GM19023 (cell line): ENCODE data around the gene PIGL.
"Not testable (repeated sequence)": the region's sequence is repeated elsewhere in the genome, so short reads cannot be mapped to it uniquely, and the experiment has no call there.

Experiments
- ATAC-seq: cut with Tn5 transposase; IDR thresholded peaks from one replicate; pipeline ENCODE4 v1.9.1; 2021; ENCODE audit warnings: mild to moderate bottlenecking, moderate library complexity; ENCODE audit not compliant: unreplicated experiment

The PIGL gene

DNA sequence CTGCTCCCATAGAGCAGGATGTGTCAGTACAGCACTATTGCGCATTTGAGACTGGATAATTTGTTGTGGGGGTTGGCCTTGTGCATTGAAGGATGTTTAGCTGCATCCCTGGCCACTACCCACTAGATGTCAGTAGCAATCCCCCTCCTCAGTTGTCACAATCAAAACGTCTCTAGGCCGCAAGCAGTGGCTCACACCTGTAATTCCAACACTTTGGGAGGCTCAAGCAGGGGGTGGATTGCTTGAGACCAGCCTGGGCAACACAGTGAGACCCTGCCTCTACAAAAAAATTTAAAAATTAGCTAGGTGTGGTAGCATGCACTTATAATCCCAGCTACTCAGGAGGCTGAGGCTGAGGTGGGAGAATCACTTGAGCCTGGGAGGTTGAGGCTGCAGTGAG lies 87.8 kb downstream of the PIGL start:
- ATAC-seq, result no peak

DNA sequence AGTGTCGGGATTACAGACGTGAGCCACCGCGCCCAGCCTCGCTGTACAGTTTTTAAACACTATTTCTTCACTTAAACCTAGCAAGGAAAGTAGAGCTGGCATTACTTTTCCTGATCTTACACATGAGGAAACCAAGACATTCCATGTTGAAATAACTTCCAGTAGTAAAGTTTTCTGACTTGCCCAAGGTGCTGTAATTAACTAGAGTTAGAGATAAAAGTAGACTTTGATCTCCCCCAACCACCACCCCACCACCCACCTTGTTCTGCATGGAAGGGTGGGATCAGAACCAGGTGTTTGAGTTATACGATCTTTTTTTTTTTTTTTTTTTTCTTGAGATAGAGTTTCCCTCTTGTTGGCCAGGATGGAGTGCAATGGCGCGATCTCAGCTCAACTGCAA lies 89.2 kb downstream of the PIGL start:
- ATAC-seq, result no peak

DNA sequence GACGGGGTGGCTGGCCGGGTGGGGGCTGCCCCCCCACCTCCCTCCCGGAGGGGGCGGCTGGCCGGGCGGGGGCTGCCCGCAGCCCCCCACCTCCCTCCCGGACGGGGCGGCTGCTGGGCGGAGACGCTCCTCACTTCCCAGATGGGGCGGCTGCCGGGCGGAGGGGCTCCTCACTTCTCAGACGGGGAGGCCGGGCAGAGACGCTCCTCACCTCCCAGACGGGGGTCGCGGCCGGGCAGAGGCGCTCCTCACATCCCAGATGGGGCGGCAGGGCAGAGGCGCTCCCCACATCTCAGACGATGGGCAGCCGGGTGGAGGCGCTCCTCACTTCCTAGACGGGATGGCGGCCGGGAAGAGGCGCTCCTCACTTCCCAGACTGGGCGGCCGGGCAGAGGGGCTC lies 95.1 kb downstream of the PIGL start:
- not testable (repeated sequence) for ATAC-seq

DNA sequence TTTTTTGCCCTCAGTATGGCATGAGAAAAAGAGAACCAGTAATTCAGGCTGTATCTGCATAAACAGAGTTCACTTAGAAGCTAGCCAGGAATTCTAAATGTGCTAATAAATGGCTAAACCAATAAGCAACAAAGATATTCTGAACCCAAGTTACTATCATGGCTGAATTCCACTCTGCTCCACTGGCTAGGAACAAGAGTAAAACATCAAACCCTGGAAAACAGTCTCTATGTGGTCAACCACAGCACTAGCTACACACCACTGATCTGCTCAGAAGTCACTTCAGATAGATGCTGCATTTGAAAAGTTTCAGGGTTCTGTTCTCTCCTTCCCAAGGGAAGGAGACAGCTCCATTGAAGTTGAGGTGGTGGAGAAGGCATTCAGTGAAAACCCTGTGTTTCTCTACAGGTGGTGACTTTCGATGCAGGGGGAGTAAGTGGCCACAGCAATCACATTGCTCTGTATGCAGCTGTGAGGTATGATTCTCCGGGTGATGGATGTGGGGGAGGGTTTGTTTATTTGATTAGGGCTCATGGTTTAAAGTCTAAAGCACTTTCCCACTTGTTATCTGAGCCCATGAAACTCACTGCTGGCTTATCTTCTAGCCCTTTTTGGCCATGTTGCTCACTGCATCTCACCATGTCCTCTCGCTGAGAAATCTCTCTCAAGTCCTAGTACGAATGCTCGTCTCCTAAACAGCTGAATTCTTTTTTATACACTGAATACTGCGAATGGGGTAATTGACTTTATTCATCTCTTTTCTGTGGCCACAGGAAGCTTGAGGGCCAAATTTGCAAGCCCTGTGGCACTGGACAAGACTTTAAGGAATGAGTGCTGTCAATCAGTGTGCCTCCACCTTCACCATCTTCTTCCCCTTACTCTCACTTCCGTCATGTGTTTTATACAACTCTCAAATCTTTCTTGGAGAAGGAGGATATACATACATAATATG lies 96.4 kb downstream of the PIGL start:
- no peak for ATAC-seq

GRCh38 chr17:16314189-16314588 lies 97.2 kb downstream of the PIGL start:
- no peak for ATAC-seq

DNA sequence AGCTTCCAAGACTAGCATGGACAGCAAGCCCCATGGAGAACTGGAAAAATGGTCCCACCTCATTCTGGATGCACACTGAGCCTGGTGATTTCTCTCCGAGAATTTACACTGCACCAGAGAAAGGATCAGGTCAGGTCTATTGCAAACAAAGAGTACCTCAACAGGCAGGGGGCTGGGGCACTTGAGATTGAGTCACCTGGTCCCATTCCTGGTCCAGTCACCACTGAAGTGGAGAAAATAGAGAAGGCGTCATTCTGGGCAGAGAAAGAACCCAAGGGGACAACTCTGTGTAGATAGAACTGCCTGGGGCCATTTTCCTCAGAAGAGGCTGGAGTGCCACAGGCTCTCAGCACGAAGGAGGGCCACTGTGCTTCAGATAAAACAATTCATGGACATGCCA lies 97.8 kb downstream of the PIGL start:
- no peak for ATAC-seq

- no peak for ATAC-seq
Observed at GRCh38 chr17:16319969-16320368, 103.0 kb downstream of the PIGL start.

DNA sequence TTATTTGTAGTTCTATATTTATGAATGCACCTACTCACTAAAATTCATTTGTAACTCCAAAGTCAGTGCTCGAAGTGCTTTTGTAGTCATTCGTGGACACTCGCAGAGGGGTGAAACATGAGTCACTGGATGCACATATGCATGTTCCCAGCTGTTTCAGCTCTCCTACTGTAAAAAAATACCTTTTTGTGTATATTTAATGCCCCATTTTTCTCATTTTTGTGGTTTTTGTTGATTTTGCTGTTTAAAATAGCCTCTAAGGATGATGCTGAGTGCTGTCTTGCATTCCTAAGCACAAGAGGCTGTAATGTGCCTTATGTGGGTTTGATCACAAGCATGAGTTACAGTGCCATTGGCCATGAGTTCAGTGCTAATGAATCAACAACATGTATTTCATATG lies 105.6 kb downstream of the PIGL start:
- ATAC-seq, result no peak

DNA sequence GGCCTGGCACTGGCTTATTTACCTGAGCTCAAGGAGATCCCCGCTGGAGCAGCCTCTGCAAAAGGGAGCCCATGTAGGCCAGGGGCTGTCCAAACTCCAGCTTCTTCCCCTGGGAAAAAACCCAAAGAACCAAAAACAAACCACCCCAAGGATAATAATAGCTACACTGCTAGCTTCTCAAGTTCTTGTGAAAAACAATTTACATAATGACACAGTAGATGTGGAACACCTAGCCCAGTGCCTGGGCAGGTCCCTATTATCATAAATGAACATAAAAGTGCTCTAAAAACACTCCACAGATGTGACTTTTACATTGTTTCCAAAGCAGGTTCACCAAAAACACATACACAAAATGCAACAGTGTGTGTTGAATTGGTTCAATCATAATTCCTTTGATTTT lies 109.0 kb downstream of the PIGL start:
- ATAC-seq, result no peak

DNA sequence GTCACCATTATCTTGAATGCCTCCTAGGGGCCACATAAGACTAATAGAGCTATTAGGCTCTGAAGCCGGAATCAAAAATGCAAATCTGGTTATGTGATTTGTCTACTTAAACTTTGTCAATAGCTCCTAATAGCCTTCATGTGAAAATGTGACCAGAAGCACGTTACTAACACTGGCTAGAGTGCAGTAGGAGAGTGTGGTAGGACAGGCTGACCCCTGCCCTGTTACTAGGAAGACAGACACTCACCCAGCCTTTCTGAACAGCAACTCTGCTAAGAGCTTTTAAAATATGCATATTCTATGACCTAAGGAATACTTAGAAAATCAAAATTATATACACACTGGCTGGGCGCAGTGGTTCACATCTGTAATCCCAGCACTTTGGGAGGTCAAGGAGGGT lies 110.0 kb downstream of the PIGL start:
- ATAC-seq, result no peak

DNA sequence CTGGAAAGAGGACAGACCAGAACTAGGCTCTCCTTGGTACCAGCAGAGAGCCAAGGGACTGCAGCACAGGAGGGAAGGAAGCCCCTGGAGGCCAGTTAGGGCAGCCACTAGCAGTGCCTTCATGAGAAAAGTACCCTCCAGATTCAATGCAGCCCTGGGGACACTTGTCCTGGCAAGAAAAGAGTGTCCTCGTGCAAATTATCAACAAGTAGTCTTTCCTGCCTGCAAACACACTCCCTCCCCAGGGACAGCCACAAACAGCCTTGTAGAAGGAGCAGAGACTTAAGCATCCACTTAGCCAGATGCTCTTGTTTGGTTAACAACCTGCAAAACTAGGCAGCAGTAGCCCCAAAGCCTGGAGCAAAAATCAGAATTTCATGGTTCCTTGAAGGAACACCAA lies 112.0 kb downstream of the PIGL start:
- no peak for ATAC-seq

DNA sequence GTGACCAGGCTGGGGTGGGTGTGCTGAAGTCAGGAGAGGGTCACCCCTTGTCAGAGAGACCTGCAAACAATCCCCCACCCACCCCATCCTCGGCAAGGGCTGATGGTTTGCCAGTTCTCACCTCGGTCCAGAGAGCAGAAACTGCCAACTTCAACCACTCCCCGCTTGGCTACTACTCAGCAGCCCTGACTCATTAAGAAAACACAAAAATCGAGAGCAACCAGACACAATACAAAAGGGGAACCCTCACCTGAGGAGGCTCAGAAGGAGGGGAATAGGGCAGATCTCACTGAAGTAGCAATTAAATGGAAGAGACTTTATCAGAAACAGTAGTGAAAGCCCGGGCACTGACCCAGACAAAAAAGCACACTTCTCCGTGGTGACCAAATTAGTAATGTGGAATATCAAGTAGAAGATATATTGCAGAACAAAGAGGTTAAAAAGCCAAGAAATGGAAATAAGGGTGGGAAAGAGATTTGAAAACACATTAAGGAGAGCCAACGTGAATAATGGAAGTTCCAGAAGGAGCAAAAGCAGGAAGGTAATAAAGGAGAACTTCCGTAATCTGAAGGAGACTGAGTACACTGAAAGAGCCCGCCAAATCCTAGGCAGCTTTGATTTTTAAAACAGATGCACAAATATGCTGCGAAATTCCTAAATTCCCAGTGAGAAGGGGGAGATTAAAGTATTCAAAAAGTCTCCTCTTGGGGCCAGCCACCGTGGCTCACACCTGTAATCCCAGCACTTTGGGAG lies 112.7 kb downstream of the PIGL start:
- ATAC-seq, result no peak

DNA sequence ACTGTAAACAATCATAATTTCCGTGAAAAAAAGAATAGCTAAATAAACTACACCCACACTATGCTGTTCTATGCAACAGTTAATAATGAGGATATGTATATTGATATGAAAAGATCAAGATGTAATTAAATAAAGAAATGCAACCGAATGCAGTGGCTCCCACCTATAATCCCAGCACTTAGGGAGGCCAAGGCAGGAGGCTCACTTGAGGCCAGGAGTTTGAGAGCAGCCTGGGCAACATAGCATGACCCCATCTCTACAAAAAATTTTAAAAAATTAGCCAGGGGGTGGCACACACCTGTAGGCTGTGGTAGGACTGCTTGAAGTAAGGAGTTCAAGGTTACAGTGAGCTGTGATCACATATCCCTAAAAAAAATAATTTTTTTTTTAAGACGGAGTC lies 121.4 kb downstream of the PIGL start:
- no peak for ATAC-seq

- ATAC-seq, result no peak
Observed at GRCh38 chr17:16339402-16339801, 122.4 kb downstream of the PIGL start.

GRCh38 chr17:16339959-16340358 lies 122.9 kb downstream of the PIGL start:
- no peak for ATAC-seq

DNA sequence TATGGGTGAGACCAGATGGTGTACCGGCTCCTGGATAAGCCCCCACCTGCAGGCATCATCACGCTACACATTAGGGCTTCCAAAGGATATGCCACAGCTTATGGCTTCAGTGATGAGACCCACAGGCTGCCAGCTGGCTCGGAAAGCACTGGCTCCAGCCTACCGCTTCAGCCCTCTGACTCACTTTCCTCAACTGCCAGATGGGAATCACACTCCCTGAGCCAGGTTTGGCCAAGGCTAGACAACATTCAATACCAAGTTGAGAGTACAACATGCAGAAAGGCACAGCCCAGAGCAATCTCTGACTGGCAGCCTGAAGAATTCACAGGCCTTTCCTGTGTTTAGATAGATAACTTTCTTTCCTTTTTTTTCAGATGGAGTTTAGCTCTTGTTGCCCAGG lies 126.0 kb downstream of the PIGL start:
- ATAC-seq, result no peak

- ATAC-seq, result no peak
Observed at GRCh38 chr17:16343569-16343968, 126.6 kb downstream of the PIGL start.

DNA sequence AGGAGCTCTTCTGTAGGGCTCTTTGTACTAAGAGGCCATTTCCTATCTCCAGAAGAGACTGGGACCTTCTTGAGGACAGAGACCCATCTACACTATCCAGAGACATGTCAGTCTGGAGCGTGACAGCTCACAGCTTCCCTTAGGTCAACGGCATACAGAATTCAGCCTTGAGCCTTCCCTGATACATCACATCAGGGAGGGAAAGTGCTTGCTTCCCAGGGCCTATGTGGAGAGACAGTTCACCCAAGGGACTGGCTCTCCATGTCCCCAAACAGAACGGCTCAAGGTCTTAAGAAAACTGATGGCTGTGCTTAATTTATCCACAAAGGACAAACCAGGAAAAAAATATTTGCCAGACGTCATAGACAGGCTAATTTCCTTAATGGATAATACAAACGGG lies 128.6 kb downstream of the PIGL start:
- ATAC-seq, result no peak

- no peak for ATAC-seq
Observed at GRCh38 chr17:16346721-16347271, 129.8 kb downstream of the PIGL start.

DNA sequence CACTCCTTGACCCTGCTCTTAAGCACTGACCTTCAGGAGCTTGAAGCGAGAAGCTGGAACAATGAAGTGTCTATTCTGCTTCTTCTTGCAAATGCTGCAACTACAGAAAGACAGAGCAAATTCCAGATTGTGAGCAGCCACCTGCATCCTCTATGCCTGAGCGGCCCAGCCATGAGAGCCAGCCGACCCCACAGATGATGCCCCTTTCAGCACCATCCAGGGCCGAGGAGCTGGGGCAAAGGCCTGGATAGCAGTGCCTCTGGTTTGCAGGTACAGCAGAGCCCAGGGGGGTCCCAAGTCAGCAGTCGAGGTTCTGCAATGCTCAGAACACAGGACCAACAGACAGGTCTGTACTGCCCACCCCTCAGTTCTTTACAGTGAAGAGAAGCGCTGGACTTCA lies 131.6 kb downstream of the PIGL start:
- no peak for ATAC-seq

- no peak for ATAC-seq
Observed at GRCh38 chr17:16349431-16349830, 132.4 kb downstream of the PIGL start.

DNA sequence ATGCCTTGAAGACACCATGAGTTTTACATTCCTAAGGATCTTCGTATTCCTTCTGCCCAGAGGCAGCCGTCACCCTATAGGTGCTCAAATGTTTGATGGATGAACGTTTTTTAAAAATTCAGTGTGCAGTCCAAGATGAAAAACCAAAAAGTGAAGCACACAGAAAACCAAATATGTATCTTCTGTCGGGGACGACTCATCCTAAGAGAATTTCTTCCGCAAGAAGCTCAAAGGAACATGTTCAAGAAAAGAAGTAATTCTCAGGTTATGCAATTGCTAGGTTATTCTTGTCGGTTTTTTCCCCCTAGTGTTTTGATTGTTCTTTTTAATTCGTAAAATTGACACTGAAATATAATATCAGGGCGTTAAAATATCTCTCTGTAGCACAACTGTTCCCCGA lies 134.8 kb downstream of the PIGL start:
- ATAC-seq, result no peak
